GM12874 (cell line): Measurements from ENCODE around the gene SF3A1.

Experiments used
- CTCF ChIP-seq: IDR thresholded peaks from 2 replicates; pipeline ENCODE4 v1.5.1; 2011; ENCODE audit warnings: low read depth, mild to moderate bottlenecking, control low read depth, low read length, moderate library complexity; ENCODE audit not compliant: insufficient read depth

Gene SF3A1

GRCh38 chr22:30324014-30324730, 32.5 kb downstream of the SF3A1 start:
- TF ChIP-seq CTCF = no peak

GRCh38 chr22:30323246-30323645, 33.4 kb downstream of the SF3A1 start:
- TF ChIP-seq CTCF = no peak

- no peak for TF ChIP-seq CTCF
Measured at GRCh38 chr22:30321461-30321860, 35.2 kb downstream of the SF3A1 start.

- TF ChIP-seq CTCF = no peak
Measured at GRCh38 chr22:30320021-30320556, 36.6 kb downstream of the SF3A1 start.

GRCh38 chr22:30318799-30319419, 37.8 kb downstream of the SF3A1 start:
- TF ChIP-seq CTCF = no peak

GRCh38 chr22:30317778-30318177, 38.9 kb downstream of the SF3A1 start:
- TF ChIP-seq CTCF = no peak

- TF ChIP-seq CTCF = no peak
Measured at GRCh38 chr22:30315962-30316576, 40.6 kb downstream of the SF3A1 start.
